Measurements from ENCODE around the gene SCAF4.
"Not testable (repeated sequence)": the region's sequence is repeated elsewhere in the genome, so short reads cannot be mapped to it uniquely, and the experiment has no call there.

Gene SCAF4

DNA sequence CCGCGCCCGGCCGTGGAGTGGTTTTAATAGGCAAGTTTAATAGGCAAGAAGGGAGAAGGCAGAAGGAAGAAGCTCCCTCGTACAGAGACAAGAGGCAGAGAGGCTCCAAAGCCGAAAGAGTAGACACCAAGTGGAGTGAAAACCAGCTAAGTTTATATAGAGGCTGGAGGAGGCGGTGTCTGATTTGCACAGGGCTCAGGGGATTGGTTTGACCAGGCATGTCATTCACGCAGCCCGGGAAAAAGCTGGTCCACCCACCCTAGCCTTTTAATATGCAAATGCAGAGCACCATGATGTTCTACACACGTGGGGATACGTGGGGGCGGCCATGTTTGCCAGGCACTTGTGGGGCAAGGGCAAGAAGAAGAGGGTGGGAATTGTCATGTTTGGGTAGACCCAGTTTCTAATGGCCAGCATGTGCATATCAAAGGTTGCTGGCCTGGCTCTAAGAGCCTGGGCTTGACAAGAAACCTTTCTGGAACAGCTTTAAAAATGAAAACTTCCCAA lies 90.4 kb downstream of the SCAF4 start:
- no peak for DNase-seq (ENCODE audit: low read depth)

DNA sequence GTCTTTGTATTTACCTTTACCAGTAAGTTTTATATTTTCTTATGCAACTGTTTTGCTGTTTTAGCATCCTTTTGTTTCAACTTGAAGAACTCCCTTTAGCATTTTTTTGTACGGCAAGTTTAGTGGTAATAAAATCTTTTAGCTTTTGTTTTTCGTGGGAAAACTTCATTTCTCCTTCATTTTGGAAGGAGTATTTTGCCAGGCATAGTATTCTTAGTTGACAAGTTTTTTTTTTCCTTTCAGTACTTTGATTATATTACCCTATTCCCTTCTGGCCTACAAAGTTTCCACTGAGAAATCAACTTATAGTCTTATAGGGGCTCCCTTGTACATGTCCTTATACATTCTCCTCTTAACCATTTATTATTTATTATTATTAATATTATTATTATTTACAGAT lies 95.0 kb downstream of the SCAF4 start:
- no peak for DNase-seq (ENCODE audit: low read depth)

DNA sequence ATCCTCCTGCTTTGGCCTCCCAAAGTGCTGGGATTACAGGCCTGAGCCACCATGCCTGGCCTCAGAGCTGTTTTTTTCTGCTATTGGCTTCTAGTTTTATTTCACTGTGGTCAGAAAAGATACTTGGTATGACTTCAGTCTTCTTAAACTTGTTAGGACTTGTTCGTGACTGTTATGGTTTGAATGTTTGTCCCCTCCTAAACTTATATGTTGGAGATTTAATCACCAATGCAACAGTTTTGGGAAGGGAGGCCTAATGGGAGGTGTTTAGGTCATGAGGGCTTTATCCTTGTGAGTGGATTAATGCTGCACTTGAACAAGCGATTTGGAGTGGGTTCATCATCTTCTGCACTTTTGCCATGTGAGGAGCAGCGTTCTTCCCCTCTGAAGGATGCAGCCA lies 96.9 kb downstream of the SCAF4 start:
- no peak for DNase-seq (ENCODE audit: low read depth)

DNA sequence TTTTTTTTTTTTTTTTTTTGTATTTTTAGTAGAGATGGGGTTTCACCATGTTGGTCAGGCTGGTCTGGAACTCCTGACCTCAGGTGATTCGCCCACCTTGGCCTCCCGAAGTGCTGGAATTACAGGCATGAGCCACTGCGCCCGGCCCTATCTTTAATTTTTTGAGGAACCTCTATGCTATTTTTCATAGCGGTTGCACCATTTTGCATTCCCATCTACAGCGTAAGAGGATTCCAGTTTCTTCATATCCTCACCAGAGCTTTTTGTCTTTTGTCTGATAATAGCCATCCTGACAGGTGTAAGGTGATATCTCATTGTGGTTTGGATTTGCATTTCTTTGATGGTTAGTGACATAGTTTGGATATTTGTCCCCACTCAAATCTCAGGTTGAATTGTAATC lies 100.0 kb downstream of the SCAF4 start:
- not testable (repeated sequence) for DNase-seq (ENCODE audit: low read depth)

DNA sequence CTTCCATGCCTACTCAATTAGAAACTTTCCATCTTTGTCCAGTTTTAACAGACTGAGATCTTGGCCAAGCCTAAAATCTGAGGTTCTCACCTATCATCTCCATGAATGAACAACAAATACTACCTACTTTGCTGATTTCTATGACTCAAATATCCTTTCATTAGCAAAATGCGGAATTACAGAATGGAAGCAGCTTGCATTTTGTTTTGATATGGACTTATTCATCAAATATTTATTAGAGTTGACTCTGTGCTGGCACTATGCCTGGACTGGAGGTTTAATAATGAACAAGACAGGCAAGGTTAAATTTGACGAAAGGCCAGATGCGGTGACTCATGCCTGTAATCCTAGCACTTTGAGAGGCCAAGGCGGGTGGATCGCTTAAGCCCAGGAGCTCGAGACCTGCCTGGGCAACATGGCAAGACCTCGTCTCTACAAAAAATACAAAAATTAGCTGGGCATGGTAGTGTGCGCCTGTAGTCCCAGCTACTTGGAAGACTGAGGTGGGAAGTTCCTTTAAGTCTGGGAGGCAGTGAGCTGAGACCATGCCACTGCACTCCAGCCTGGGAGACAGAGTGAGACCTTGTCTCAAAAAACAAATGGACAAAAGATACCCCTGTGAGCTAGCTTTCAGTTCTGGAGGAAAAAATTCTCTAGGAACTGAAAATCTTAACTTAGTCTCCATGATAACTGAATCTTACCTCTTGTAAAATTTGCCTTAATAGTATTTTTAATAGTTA lies 101.8 kb downstream of the SCAF4 start:
- no peak for DNase-seq (ENCODE audit: low read depth)

DNA sequence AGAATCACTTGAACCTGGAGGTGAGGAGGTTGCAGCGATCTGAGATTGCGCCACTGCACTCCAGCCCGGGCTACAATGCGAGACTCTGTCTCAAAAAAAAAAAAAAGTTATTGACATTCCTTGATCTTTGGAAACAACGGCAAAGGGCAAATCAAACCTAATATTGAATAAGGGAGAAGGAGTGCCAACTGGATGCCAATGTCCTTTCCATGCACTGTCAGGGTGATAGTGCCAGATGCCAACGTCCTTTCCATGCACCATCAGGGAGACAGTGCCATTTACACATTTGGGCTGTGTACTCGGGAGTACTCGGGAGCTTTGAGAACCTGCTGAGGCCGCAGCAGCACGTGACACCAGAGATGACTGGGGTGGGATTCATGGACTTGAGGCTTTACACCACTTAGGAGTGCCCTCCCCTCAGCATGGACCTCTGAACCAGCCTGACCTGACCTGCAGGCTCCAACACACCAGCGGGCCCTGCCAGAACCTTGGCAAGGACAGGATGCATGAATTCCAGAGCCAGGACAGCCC lies 106.9 kb downstream of the SCAF4 start:
- DNase-seq (ENCODE audit: low read depth): no peak

DNA sequence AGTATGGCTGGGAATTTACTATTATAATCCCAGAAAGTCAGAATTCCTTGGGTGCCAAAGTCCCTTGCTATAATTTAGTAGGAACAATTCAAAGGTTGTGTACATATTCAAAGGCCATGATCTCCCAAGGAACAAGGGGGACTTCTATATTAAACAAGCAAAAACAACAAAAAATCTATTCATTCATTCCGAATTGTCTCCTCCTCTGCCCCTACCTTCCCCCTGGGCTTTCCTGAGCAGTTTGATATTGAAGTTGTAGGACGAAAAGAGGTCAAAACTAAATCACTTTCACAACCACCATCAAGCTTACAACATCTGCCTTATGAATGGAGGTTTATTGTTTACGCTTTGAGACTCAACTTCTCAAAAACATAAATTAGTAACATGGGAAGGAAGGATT lies 107.7 kb downstream of the SCAF4 start:
- no peak for DNase-seq (ENCODE audit: low read depth)

DNA sequence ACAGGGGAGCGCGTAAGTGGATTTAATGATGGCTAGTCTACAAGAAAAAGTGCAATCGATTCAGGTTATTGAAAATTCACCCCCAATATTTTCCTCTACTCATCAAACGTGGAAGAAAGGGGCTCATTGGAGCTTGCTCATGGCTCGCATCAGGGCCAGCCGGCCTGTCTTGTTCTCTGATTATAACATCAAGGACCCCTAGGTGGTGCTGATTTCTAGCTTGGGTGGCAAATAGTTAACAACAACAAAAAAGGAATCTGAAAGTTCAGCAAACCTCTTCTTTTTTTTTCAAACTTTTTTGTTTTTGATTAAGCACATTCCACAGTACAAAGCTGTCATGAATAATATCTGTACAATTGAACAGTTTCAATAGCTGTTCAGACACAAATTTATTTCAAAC lies 108.3 kb downstream of the SCAF4 start:
- no peak for DNase-seq (ENCODE audit: low read depth)

DNA sequence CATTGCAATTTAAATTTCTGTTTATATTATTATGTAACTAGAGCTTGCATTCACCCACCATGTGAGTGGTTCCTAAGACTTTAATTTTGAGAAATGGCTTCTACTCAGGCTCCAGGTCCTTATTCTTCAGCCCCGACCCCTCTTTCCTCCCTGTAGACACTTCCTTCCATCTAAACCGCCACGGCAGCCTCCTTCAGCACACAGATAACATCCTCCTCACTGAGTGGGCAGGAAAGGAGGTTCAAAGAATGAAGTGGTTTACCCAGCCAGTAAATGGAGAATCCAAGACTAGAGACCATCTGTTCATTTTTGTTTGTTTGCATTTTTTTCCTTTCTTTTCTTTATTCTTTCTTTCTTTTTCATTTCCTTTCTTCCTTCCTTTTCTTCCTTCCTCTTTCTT lies 109.5 kb downstream of the SCAF4 start:
- no peak for DNase-seq (ENCODE audit: low read depth)

Measured in stimulated activated CD8-positive, alpha-beta memory T cell treated with anti-CD3 and anti-CD28 coated beads, Interleukin-12 subunit alpha, Interleukin-12 subunit beta, amount 100 ng/mL, for 4 hours (primary cell).